ENCODE measurements around the gene EGF.
"Not testable (repeated sequence)": the region's sequence is repeated elsewhere in the genome, so short reads cannot be mapped to it uniquely, and the experiment has no call there.

The EGF gene

DNA sequence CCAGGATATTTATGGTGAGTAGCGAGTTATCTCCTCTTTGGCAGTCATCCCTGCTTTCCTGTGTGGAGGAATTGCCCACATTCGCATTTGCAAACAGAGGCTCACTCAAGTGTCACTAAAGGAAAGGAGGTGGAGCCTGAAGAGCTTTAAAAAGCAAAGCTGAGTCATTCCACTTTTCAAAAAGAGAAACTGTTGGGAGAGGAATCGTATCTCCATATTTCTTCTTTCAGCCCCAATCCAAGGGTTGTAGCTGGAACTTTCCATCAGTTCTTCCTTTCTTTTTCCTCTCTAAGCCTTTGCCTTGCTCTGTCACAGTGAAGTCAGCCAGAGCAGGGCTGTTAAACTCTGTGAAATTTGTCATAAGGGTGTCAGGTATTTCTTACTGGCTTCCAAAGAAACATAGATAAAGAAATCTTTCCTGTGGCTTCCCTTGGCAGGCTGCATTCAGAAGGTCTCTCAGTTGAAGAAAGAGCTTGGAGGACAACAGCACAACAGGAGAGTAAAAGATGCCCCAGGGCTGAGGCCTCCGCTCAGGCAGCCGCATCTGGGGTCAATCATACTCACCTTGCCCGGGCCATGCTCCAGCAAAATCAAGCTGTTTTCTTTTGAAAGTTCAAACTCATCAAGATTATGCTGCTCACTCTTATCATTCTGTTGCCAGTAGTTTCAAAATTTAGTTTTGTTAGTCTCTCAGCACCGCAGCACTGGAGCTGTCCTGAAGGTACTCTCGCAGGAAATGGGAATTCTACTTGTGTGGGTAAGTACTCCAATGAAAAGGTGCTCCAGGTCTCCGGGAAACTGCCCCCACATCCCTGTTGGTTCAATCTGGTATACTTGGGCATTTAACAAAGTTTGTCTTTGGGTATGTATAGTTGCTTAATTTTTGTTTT, at the start of gene EGF:
EGF (plus strand) TSS at position 178 of the 890 bp plus-strand sequence; CDS start at position 631, 453 bp downstream.
- no peak for DNase-seq

DNA sequence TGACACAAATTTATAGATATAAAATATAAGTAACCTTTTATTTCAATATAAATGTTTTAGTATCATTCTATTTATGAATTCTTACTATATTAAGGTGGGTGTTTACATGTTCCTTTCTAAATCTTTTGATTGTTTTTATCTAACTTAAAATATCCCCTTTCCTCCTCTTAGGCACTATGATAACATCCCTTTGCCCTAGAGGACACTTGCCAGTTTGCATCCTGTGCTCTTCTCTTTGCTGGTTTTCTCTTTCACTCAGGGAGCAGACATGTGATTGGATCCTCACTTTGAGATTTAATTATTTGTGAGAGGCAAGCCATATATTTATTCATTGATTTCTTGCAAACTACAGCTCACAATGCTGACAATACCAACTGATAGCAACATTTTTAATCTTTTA, 48.5 kb upstream of the EGF start:
- DNase-seq, result no peak

- no peak for DNase-seq
These were observed 42.6 kb upstream of the EGF start for GRCh38 chr4:109870061-109870460.

GRCh38 chr4:109872065-109872464, 40.6 kb upstream of the EGF start:
- DNase-seq, result no peak

DNA sequence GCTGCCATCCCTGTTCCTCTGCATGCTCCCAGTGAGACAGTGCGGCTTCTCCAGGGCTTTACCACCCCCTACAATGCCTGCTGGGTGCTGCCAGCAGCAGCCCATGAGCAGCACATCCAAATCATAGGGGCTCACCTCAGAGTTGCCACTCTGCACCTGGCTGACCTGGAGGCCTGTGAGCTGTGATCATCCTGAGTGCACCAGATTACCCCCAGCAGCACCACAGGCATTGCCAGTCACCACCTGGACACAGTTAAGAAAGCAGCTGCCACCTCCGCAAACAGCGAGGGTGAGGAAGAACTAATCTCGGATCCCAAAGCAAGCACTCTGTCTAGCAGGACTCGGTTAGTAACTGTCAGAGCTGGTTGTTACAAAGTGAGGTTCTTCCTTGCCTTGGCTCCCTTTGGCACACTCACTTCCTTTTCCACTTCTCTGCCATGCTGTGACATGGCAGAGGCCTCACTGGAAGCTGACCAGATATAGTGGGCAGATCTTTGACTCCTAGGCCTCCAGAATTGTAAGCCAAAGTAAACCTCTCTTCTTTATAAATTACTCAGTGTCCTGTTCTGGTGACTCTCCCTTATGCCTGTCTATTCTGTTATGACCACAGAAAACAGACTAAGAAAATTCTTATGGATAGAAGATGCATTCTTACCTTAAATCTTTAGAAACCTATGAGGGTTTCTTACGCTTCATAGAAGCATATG, 39.6 kb upstream of the EGF start:
- no peak for DNase-seq

DNA sequence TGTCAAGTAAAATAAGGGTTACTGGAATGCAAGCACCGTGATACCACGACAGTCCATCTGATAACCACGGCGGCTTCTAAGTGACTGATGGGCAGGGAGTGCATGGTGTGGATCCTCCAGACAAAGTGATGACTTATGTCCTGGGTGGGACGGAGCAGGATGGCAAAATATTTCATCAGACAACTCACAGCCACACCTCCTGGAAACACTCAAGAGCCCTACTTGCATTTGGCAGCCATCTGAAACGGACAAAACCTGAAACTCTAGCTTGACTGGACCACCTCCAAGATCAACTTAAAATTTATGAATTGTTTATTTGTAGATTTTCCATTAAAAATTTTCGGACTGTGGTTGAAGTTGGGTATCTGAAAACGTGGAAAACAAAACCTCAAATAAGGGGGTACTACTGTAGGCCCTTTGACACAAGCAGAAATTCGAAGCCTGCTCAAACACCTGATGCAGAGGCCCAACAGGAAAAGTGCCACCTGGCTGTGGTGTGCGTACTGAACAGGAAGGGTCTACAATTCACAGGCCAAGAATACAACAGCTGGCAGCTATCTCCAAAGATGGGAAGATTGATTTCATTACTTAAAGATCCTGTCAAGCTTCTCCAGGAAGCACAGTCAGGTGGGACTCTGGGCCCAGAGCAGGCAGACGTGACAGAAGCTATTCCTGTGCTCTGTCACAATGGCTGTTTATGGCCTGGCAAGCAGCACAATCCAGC, 38.7 kb upstream of the EGF start:
- DNase-seq, result no peak

DNA sequence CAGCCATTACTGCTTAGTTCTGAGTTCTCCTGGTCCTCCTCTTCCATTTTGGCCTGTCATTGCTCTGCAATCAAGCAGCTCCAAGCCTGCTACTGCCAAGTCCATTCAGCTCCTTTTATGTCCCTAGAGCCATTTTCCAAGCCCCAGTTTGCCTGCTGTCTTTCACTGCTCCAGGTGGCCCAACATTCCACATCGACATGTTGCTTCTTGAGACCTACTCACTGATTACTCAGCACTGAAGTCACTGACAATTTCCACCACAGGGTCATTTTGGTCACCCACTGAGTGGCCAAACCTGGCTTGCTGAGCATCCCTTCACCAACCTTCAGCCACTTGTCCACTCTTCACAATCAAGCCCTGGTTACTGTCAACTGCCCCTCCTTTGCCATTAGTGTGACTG, 37.6 kb upstream of the EGF start:
- DNase-seq, result no peak

- not testable (repeated sequence) for DNase-seq
These were observed 37.1 kb upstream of the EGF start for GRCh38 chr4:109875553-109875952.

GRCh38 chr4:109876634-109877265, 35.9 kb upstream of the EGF start:
- no peak for DNase-seq

- no peak for DNase-seq
These were observed 35.3 kb upstream of the EGF start for GRCh38 chr4:109877400-109877799.

DNA sequence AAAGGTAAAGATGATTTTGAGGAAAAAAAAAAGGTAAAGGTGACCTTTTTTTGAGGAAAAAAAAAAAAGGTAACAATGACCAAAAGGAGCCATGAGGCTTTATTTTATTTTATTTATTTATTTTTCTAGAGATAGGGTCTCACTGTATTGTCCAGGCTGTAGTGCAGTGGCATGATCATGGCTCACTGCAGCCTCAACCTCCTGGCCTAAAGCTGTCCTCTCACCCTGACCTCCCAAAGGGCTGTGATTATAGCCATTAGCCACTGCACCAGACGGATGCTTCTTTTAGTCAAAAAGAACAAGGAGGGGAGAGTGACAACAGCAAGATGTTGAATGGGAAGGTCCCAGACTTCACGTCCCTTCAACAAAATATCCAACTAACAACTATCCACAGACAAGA, 34.3 kb upstream of the EGF start:
- no peak for DNase-seq

GRCh38 chr4:109879081-109879480, 33.6 kb upstream of the EGF start:
- DNase-seq, result no peak

GRCh38 chr4:109879636-109880314, 32.9 kb upstream of the EGF start:
- DNase-seq, result no peak

GRCh38 chr4:109886303-109886702, 26.4 kb upstream of the EGF start:
- DNase-seq, result no peak

- no peak for DNase-seq
These were observed 25.6 kb upstream of the EGF start for GRCh38 chr4:109887071-109887470.

- no peak for DNase-seq
These were observed 22.6 kb upstream of the EGF start for GRCh38 chr4:109890076-109890475.

- no peak for DNase-seq
These were observed 10.0 kb upstream of the EGF start for GRCh38 chr4:109902559-109903251.

DNA sequence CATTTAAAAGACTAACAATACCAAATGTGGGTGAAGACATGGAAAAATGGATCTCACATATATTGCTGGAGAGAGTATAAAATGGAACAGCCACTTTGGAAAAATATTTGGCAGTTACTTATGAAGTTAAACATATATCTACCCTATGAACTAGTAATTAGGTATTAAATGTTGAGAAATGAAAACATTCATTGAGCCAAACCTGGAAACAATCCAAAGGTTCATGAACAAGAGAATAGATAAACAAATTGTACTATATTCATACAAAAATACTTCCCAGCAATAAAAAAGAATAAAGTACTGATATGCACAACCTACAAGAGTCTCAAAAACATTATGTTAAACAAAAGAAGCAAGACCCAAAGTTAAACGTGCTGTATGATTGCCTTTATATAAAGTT, 4.0 kb upstream of the EGF start:
- DNase-seq, result no peak

DNA sequence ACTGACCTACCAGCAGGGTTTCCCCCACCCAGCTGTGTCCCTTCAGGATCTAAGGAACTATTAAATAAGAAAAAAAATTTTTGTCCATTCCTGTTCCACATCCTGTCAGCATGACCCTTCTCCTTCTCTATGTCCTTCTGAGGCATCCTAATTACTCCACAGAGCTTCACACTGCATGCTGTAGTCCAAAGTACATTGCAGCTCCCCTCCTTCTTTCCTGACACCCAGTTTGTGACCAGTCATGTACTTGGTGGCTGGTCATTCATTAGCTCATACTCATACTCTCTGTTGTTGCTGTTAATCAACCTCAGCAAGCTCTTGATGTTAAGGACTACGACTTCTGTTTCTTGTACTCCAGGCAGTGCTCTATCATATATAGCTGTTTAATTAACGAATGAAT, 2.4 kb upstream of the EGF start:
- DNase-seq, result no peak

- DNase-seq, result no peak
These were observed 1.0 kb downstream of the EGF start for GRCh38 chr4:109913596-109914241.

- no peak for DNase-seq
These were observed 1.6 kb downstream of the EGF start for GRCh38 chr4:109914322-109914721.

Data from amniotic stem cell (primary cell).